Activated T-cell treated with anti-CD3 and anti-CD28 coated beads for 48 hours (primary cell): ENCODE measurements around the gene GYS1.

Experiments
- DNase-seq: peaks from one replicate; pipeline ENCODE4 v3.0.0-alpha.2; 2020; ENCODE audit warnings: low read depth

The GYS1 gene

DNA sequence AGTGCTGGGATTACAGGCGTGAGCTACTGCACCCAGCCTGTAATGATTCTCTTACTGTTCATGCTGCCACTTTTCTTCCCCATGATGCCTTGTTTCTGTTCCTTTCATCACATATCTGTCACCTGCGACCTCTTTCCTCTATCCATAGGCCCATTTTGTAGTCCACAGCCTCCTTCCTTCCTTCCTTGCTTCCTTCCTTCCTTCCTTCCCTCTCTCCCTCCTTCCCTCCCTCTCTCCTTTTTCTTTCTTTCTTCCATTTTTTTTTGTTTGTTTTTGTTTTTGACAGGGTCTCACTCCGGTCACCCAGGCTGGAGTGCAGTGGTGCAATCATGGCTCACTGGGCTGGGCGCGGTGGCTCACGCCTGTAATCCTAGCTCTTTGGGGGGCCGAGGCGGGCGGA is 4.2 kb downstream of the GYS1 start:
- DNase-seq, result no peak

DNA sequence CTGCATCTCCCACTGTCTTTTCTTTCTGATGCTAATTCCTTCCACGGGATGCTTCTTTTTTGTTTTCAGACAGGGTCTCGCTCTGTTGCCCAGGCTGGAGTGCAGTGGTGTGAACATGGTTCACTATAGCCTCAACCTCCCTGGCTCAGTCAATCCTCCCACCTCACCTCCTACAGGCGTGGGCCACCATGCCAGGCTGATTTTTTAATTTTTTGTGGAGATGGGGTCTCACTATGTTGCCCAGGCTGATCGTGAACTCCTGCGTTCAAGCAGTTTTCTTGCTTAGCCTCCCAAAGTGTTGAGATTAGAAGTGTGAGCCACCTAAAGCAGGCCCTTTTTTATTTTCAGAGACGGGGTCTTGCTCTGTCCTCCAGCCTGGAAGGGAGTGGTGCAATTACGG is 4.8 kb downstream of the GYS1 start:
- no peak for DNase-seq

DNA sequence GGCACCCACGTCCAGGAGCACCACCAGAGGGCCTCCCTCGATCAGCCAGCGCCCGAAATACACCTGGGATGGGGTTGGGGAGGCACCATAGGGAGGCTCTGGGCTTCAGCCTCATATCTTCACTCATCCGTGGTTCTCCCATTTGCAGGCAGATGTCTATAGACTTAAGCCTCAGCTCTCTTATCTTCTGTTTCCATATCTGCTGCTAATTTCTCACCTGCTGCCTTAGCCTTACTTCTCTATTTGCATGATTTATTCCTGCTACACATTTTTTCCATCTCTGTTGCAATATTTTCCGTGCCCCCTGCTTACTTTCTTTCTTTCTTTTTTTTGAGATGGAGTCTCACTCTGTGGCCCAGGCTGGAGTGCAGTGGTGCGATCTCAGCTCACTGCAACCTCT is 5.8 kb downstream of the GYS1 start:
- no peak for DNase-seq

DNA sequence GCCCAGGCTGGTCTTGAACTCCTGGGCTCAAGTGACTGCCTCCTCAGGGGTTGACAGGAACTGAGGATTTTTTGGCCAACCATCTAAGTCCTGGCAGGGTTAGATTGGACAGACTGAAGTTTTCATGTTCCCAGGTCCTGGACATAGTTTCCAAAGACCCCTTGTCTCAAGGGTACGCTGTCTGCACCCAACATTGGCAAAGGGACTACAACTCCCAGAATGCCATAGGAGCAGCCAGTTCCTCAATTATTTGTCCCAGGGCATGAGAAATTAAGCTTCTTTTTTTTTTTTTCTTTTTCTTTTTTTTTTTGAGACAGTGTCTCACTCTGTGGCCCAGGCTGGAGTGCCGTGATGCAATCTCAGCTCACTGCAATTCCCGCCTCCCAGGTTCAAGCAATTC is 6.9 kb downstream of the GYS1 start:
- no peak for DNase-seq

DNA sequence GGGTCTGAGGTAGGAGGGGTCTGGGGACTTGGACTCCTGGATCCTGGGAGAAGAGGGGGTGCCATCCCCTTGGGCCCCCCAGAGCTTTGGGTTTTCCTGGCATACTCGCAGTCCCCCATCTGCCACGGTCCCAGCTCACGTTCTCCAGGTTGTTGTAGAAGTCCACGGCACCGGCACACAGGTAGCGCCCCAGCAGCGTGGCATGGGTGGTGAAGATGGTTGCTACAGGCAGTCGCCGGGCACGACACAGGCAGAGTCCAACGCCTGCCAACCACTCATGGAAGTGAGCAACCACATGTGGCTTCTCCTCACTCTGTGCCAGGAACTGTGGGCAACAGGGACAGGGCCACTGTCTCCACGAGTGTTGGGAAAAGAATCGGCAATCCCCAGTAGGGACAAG is 7.4 kb downstream of the GYS1 start:
- DNase-seq, result no peak

DNA sequence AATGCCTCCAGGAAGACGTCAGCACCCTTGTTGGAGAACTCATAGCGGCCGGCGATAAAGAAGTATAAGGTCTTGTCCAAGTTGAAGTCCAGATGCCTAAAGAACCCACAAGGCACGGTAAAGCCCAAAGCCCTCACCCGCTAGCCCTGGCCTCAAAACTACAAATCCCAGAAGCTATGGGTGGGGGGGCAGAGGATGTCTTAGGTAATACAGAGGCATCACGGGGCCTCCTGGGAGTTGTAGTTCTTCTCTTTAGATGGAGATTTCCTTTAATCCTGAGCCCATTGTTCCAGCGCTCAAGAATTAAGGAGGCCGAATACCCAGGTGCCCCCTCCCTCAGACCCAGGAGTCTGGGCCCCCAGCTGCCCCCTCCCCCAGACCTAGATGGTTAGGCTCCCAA is 10.8 kb downstream of the GYS1 start:
- DNase-seq, result no peak

DNA sequence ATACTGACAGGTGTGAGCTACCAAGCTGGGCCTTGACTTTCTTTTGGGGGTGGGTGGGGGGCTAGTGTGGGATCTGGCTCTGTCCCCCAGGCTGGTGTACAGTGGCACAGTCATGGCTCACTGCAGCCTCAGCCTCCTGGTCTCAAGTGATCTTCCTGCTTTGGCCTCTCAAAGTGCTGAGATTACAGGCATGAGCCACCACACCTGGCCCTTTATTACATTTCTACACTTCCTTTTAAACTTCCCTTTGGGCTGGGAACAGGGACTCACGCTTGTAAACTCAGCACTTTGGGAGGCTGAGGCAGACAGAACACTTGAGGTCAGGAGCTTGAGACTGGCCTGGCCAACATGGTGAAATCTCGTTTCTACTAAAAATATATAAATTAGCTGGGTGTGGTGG is 16.0 kb downstream of the GYS1 start:
- no peak for DNase-seq

DNA sequence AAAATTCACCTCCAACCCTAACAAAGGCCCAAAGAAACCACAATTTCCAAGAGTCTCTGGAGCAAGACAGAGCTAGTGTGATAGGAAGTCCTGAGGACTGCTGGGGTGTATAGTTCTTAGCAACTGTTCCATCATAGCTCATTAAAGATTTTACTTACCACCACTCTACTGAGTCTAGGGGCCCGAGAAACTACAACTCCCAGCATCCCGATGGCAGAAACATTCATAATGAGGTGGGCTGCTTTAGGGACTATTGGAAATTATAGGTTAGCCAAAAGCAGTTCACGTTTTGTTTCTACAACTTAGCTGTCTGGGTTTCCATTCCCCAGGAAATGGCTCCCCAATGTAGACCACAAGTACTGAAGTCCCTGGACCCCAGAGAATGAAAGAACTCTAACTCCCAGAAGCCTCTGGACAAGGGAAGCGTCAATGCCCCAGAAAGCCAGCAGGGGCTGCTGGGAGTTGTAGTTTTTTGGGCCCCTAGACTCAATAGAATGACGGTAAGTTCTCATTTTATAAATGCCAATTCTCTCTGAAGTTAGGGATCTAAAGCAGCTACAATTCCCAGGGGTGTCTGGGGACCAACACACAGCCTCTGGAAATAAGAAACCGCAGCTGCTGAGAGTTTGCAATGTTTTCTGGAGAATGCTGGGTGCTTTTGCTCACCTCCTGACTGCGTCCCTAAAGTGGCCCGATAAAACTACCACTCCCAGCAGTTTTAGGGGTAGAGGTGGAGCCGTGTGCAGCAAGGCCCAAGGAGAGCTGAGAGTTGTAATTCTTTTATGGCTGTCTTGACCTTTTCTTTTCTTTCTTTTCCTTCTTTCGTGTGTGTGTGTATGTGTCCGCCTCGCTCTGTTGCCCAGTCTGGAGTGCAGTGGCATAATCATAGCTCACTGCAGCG is 16.9 kb downstream of the GYS1 start:
- no peak for DNase-seq

DNA sequence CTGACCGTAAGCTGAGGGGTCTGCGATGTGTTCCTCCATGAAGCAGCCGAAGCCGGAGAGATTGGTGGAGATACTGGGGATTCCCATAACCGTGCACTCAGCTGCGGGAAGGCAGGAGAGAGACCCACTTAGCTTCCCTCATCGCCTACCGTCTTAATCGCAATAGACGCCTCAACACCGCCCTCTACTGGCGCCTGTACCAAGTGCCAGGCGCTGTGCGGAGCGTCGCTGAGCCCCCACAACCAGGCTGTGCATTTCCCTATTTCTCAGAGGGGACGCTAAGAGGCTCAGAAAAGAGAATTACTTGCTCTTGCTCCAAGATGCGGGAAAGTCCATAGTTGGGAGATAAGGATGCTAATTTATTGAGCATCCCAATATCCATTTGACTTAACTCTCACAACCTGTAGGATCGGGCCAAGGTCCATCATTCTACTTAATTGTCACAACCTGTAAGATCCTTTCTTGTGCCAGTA is 22.1 kb downstream of the GYS1 start:
- peak; percentile 76 for DNase-seq

DNA sequence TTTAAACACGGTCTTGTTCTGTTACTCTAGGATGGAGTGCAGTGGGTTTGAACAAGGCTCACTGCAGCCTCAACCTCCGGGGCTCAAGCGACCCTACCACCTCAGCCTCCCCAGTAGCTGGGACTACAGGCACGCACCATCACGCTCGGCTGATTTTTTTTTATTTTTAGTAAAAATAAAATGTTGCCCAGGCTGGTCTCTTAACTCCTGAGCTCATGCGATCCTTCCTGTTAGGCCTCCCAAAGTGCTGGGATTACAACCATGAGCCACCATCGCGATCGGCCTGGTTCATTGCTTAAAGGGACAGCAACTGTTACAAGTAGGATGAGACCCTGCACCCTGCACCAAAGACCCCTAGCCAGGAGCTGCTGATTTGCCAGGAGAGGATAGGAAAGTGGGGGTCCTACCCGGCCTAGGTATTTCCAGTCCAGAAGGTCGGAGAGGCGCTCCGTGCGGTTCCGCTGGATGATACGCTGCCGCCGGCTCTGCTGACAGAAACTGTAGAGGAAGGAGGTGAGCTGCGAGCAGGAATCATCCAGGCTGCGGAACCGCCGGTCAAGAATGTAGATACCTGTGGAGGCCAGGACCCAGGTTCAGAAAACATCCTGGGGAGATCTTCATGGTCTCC is 22.9 kb downstream of the GYS1 start:
- DNase-seq, result no peak

DNA sequence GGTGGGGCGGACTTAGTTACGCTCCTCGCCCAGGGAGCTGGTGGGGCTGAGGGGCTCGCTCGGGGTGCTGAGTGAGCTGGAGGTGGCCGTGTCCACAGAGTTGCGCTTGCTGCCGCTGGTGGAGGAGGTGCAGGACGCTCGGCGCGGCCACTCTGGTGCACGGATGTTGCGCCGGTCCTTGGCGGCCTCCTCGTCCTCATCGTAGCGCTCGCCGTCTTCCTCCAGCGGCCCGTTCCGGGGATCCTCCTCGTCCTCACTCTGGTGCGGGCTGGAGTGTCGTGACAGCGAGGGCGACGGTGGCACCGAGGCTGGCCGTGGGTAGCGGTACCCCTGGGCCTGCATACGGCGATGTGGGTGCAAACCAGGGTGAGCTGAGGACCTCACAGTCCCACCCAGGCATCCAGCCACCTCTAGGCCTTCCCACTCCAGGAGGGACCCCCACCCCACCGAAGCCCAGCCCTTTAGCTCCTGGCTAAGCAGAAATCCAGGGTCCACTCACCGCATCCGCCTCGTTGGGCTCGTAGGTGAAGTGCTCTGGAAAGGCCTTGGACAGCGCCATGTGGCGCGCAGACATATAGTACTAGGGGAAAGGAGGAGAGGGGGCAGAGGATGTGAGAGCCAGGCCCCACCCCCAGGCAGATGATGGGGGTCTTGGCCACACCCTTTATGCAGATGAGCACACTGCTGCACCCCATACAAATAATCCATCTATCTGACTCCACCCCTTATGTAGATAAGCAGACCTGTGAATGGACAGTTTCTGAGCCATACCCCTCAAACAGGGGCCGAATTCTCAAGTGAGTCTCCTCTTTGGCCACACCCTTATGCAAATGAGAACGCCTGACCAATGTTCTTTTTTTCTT is 23.6 kb downstream of the GYS1 start:
- DNase-seq, result no peak

DNA sequence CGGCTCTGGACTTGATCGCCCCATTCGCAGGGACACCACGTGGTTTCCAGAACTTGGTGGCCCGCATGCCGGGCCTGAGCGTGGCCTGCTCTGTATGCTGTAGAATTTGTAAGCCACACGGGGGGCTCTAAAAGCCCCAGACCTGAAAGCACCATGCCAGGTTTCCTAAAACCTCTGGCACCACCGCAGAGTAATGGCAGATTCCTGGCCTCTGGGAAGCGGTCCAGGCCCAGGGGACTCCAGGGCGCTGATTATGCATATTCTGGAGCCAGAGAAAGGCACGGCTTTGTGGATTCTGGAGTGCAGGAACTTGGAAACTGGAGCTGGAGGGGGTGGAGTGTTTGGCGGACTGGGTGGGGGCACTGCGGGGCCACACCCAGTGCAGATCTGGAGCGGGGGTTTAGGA is 24.3 kb downstream of the GYS1 start:
- no peak for DNase-seq

DNA sequence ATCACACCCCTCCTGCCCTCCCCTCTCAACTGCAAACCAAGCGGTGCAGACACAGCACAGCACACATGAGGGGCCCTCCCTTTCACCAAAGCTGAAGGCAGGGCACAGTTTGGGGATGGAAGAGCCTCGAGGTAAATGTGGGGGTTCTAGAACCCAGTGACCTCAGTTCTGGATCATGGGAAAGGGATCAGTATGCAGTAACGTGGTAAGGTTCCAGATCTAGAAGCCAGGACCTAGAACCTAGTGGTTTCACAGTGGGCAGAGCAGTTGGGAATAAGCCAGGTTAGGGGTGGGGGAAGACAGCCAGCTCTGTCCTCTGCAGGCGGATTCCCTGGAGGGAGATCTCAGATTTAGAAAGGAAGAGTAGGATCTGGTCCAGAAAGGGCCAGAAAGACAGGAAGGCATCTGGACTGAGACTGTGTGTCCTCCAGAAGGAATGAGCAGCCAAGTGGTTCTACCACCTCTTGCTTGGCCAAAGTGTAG is 24.9 kb downstream of the GYS1 start:
- no peak for DNase-seq

DNA sequence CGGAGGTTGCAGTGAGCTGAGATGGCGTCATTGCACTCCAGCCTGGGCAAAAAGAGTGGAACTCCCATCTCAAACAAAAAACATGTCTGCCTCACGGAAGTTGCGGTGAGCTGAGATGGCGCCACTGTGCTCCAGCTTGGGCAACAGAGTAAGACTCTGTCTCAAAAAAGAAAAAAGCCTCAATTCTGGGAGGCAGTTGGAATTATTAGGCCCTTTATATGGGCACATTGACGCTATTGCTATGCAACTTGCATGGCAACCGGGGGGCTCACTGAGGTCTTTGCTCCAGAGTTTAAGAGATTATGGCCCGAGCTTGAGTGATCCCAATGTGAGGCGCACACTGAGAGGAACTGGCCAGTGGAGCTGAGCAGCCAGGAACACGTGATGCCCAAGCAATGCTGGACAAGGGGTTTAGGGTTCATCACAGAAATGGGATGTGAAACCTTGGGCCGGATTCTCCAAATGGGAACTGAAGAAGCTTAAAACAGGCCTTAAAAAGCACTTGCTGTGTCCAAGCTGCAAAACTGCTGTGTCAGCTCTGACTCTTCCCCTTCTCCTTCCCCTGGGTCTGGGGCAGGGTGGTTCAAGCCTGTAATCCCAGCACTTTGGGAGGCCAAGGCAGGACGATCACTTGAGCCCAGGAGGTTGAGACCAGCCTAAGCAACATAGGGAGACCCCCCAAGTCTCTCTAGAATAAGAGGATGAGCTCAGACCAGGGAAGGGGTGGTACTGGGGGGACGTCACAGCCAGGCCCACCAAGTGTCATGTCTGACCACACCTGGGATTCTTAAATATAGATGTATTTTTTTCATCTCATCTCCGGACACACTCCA is 25.5 kb downstream of the GYS1 start:
- DNase-seq, result no peak

DNA sequence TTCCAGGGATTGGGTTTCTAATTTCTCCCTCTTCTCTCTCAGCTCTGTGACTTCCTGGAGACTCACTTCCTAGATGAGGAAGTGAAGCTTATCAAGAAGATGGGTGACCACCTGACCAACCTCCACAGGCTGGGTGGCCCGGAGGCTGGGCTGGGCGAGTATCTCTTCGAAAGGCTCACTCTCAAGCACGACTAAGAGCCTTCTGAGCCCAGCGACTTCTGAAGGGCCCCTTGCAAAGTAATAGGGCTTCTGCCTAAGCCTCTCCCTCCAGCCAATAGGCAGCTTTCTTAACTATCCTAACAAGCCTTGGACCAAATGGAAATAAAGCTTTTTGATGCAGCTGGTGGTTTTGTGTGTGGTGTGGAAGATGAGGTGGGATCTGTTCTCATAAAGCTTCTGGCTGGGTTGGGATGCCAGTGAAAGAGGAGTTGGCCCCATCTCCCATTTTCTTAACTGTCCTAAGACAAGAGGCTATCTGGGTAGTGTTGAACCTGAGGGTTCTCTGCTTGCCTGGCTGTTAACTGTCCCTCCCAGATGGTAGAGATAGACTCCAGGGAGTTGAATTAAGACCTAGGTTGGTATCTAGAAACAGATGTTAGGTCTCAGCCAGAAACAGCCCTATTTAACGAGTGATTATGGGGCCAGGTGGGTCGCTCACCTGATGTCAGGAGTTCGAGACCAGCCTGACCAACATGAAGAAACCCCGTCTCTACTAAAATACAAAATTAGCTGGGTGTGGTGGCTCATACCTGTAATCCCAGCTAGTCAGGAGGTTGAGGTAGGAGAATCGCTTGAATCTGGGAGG is 26.4 kb downstream of the GYS1 start:
- DNase-seq, result no peak

DNA sequence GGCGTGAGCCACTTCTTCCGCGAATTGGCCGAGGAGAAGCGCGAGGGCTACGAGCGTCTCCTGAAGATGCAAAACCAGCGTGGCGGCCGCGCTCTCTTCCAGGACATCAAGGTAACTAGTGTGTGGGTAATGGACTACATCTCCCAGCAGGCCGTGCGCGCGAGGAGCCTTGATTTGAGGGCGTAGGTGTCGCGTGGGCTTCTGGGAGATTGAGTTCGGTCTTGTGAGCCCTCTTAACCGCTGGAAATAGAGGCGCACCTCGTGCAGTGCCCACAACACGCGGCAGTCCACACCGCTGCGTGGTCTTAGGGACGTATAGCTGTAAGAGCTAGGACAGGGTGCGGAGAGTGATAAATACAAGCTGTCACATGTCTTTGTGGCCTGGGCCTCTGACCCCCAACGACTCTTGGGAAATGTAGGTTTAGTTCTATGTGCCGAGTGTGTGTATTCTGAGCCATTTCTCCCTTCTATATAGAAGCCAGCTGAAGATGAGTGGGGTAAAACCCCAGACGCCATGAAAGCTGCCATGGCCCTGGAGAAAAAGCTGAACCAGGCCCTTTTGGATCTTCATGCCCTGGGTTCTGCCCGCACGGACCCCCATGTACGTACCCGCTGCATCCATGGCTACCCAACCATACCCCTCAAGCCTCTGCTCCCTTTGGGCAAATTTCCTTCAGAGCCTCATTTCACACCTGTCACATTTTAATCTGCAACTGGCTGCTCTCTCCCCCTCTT is 27.1 kb downstream of the GYS1 start:
- peak; percentile 82 for DNase-seq

DNA sequence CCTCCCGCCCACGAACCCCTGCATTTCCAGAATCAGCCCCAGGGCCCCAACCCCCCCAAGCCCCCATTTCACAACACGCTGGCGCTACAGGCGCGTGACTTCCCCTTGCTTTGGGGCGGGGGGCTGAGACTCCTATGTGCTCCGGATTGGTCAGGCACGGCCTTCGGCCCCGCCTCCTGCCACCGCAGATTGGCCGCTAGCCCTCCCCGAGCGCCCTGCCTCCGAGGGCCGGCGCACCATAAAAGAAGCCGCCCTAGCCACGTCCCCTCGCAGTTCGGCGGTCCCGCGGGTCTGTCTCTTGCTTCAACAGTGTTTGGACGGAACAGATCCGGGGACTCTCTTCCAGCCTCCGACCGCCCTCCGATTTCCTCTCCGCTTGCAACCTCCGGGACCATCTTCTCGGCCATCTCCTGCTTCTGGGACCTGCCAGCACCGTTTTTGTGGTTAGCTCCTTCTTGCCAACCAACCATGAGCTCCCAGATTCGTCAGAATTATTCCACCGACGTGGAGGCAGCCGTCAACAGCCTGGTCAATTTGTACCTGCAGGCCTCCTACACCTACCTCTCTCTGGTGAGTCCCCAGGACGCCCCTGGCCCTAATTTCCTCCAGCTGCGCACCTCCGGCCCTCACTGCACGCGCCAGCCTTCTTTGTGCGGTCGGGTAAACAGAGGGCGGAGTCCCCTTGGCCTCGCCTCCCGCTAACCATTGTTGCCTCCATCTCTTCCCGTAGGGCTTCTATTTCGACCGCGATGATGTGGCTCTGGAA is 27.9 kb downstream of the GYS1 start, which contains the start of gene FTL:
Gene FTL, plus strand, starts transcription at position 270 of the 766 bp plus-strand sequence. Its CDS starts 199 bp downstream, at position 469.
- DNase-seq, result peak; percentile 92

DNA sequence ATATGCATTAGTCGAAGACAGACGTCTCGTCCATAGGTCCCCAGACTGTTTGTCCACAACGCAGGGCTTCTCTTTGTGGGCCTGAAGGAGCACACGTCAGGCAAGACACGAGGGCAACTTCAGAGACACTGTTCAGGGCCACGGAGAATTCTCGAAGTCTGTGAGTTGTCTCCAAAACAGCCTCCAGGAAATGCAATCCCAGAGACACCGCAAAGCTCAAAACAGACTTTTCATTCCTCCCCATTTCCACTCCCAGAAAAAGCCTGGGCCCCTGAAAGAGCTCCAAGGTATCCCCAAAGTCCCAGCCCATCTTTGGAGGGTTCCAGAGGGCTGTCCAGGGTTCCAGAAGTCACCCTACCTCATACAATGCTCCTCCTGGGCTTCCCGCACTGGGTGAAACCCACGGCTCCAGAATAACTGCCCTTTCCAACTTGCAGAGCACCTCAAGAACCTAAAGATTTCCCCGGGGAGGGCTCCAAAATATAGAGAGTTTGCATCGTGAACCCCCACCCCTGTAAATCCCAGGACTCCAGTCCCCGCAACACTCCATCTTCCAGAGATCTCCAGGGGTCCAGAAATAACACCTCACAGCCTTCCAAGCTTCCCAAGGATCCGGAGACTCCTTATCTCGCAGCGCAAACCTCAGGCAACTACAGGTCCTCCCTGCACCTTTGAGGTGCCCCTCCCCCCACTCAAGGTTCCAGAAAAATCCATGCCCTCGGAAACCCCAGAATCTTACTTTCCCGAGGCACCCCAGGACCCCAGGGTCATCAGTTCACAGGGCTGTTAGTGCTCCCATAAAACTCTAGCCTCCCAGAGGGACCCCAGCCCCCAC is 28.7 kb downstream of the GYS1 start:
- no peak for DNase-seq
